Activated CD8-positive, alpha-beta memory T cell treated with anti-CD3 and anti-CD28 coated beads, Interleukin-2, amount 50 U/mL, for 1 hour (primary cell): ENCODE data around the gene HARS1.
A peak's percentile ranks its signal among the peaks of the same experiment; 100 is the strongest.
"Not testable (repeated sequence)": the region's sequence is repeated elsewhere in the genome, so short reads cannot be mapped to it uniquely, and the experiment has no call there.

ENCODE experiments used
- DNase-seq: peaks from one replicate; pipeline ENCODE4 v3.0.0-alpha.2; 2020; ENCODE audit errors: extremely low read depth

Gene HARS1, protein sequence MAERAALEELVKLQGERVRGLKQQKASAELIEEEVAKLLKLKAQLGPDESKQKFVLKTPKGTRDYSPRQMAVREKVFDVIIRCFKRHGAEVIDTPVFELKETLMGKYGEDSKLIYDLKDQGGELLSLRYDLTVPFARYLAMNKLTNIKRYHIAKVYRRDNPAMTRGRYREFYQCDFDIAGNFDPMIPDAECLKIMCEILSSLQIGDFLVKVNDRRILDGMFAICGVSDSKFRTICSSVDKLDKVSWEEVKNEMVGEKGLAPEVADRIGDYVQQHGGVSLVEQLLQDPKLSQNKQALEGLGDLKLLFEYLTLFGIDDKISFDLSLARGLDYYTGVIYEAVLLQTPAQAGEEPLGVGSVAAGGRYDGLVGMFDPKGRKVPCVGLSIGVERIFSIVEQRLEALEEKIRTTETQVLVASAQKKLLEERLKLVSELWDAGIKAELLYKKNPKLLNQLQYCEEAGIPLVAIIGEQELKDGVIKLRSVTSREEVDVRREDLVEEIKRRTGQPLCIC

DNA sequence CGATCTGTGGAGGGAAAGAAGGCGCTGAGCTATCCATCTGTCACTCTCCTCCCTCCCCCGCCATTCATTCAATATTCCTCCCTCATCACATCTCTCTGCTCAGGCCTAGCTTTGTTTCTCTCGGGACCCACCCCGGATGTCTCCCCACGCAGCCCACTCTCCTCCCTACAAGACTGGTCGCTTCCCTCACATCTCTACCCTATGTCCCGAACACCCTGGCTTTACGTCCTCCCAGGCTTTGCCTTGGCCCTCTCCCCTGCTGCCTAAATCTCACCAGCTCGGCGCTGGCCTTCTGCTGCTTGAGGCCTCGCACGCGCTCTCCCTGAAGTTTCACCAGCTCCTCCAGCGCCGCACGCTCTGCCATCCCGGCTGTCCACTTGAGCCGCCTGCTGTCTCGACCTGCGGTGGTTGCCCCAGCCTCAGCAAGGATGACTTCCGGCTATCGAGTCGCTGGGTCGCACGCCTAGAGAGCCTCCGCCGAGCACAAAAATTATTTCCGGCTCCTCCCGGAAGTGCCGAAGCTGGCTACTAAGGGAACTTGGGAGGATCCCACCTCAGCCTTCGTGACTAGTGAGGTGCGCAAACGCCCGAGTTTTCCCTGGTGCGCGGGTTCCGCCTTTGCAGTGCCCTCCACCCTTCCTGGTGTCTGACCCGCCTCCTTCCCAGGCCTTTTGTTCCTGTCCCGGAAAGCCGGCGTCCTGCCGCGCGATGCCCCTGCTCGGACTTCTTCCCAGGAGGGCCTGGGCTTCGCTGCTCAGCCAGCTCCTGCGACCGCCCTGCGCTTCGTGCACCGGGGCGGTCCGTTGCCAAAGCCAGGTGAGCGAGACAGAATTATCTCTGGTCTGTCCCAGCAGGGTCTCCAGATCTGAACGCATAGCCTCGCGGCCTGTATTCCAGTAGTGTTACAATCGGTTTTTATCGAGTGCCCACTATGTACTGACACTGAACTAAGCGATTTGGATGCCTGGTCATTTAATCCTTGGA is at the start of gene HARS1, which contains the start of gene HARS2:
Gene HARS1 (minus strand): TSS at position 430 of the 984 bp plus-strand sequence. CDS start 66 bp downstream, at position 364.
Gene HARS2 (plus strand): TSS at position 515 of the 984 bp plus-strand sequence. CDS start 194 bp downstream, at position 709.
- DNase-seq: peak; percentile 54

DNA sequence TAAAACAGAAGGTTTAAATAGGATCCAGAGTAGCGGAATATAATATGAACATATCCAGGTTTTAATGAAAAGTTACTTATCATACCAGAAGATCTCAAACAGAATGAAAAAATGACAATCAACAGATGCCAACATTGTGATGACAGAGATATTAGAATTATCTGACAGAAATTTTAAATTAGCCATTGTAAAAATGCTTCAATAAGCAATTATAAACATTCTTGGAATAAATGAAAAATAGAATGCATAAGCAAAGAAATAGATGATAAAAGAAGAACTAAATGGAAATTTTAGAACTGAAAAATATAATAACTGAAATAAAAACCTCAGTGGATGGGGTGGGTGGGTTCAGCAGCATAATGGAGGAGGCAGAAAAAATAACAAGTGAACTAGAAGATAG is 46.3 kb upstream of the HARS1 start:
- no peak for DNase-seq

DNA sequence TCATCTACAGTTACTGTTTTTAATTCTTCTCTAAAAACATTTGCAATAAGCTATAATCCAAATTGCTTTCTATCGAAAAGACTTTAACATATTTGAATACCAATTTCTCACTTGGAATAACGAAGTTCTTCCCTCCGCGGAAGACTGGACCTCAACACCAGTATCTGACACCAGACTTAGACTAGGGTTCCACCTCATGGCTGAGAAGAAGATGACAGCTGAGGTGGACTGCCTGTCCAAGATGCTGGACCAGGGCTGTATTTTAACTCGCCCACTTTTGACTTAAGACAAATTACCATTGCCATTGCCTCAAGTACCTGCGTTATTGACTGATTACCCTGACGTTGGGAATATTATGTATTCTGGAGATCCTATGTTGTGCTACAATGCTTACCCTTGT is 43.2 kb upstream of the HARS1 start:
- no peak for DNase-seq

DNA sequence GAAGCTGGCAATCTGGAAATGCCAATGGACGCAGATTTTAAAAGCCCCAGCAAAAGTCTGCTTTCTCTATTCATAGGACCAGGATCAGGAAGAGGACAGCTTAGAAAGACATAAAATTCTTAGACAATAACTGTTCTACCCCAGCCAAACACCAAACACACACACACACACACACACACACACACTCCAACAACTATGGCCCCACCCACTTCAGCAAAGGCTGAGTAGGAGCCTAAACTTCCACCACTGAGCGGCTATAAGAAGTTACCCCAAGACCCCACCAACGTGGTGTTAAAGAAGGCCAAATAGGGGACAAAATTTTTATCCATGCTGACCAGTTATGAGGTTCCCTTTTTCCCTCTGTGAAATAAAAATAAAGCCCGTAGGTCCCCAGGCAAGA is 41.9 kb upstream of the HARS1 start:
- no peak for DNase-seq

DNA sequence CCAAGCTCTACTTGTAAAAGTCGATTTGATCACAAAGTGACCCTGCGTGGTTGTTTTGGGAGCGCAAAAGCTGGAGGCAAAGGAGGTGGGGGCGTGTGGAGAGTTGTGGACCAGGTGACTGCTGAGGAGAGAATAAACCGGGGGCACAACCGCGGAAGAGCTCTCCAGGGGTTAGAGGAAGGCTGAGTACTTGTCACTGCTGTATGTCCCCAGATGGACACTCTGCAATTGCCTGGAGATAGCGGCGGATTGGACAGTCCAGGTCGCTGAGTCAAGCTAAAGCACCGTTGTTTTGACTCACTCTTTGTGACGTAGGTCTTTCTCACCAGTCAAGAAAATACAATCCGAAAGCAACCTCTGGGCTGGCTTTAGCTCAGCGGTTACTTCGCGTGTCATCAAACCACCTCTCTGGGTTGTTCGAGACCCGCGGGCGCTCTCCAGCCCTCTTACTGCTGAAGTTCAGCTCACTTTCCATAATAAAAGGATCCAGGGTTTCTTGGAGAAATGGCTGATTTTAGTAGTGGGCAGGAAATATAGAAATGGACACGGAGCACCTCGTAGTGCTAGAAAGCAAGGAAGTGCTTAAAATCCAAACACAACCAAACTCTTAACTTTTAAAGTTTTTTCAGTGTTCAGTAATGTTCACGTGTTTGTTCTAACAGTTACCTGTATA is 34.8 kb upstream of the HARS1 start:
- DNase-seq: peak; percentile 10

DNA sequence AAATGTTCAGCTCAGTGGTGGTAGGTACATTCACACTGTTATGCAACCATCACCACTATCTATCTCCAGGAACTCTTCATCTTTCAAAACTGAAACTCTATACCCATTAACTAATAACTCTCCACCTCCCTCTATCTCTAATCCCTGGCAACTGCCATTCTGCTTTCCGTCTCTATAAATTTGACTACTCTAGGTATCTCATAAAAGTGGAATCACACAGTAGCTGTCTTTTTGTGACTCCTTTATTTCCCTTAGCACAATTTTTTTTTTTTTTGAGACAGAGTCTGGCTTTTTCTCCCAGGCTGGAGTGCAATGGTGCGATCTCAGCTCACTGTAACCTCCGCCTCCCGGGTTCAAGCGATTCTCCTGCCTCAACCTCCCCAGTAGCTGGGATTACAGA is 30.2 kb upstream of the HARS1 start:
- DNase-seq: not testable (repeated sequence)

DNA sequence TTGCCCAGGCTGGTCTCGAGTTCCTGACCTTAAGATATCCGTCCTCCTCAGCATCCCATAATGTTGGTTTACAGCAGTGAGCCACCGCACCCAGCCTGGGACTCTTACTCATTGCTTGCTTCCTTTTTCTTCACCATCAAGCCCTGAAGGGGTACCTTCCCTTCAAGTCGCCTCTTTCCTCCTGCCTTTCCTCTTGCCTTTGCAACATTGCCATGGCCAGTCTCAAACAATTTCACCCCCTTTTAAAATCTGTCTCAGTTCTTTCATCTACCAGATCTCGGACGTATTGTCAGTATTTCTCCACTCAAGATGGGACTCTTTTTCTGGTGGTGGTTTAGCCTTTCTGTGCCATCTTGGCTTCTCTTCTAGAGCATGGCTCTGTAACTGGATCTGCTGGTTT is 29.6 kb upstream of the HARS1 start:
- DNase-seq: not testable (repeated sequence)

DNA sequence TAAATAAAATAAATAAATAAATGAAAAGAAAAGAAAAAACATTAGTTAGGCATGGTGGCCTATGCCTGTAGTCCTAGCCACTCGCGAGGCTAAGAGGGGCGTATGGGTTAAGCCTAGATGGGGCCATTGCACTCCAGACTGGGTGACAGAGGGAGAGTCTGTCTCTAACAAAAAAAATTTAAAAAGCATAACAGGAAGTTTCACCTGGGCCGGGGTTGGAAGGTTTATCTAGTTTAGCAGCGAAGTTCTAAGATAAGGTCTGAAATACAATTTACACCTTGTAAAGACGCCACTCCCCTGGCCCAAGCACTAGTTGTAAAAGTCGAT is 27.1 kb upstream of the HARS1 start:
- DNase-seq: no peak

DNA sequence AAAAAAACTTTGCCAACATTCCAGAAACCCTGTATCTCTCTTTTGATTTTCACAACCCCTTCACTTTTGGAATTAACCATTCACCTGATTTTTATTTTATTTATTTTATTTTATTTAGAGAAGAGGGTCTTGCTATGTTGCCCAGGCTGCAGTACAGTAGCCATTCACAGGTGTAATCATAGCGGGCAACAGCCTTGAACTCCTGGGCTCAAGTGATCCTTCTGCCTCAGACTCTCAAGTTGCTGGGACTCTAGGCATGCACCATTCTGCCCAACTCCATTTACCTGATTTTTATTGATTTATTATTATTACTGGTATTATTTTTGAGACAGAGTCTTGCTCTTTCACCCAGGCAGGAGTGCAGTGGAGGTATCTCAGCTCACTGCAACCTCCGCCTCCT is 25.1 kb upstream of the HARS1 start:
- not testable (repeated sequence) for DNase-seq

DNA sequence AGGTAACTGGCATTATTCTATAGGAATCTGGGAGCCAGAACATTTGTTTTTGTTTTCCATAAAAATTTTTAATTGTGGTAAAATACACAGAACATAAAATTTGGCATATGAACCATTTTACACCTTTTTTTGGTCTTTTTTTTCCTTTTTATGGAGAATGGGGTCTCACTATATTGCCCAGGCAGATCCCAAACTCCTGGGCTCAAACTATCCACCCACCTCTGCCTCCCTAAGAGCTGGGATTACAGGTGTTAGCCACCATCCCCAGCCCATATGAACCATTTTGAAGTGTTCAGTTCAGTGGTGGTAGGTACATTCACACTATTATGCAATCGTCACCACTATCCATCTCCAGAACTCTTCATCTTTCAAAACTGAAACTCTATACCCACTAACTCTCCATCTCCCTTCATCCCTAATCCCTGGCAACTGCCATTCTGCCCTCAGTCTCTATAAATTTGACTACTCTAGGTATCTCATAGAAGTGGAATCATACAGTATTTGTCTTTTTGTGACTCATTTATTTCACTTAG is 22.5 kb upstream of the HARS1 start:
- no peak for DNase-seq

DNA sequence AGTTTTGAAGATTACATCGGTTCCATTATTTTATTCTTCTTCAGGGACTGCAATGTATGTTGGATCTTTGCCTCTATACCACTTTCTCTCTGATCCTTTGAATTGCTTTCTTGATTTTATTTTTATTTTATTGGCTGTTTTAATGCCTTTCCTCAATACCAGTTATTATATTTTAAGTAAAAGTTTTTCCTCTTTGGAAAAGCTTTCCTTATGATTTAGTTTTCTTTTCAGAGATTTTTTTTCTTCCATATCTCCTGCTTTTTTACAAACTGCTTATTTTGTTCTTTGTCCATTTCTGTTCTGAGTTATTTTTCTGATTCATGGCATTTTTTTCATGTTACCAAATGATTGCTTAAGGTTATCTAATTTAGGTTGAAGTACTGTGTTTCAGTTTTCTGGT is 20.6 kb upstream of the HARS1 start:
- no peak for DNase-seq

DNA sequence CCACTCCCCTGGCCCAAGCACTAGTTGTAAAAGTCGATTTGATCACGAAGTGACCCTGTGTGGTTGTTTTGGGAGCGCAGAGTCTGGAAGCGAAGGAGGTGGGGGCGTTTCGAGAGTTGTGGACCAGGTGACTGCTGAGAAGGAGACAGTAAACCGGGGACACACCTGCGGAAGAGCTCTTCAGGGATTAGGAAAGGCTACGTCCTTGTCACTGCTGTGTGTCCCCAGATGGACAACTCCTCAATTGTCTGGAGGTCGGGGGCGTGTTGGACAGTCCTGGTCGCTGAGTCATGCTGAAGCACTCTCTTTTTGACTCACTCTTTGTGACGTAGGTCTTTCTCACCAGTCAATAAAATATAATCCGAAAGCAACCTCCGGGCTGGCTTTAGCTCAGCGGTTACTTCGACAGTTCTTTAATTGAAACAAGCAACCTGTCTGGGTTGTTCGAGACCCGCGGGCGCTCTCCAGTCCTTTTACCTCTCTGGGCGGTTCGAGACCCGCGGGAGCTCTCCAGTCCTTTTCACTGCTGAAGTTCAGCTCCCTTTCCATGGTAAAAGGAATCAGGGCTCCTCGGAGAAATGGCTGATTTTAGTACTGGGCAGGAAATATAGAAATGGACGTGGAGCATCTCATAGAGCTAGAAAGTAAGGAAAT is 19.9 kb upstream of the HARS1 start:
- peak; percentile 69 for DNase-seq

DNA sequence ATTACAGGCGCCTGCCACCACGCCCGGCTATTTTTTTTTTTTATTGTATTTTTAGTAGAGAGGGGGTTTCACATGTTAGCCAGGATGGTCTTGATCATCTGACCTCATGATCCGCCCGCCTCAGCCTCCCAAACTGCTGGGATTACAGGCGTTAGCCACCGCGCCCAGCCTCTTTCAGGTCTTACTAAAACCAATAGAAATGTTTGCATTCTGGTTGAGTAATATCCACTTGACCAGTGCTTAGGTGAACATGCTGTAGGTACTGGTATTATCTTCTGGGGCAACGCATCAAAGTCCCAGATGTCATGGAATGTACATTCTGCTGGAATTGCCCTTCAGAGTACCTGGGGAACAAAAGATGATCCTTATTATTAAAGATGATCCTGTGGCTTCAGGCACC is 17.6 kb upstream of the HARS1 start:
- DNase-seq: not testable (repeated sequence)

DNA sequence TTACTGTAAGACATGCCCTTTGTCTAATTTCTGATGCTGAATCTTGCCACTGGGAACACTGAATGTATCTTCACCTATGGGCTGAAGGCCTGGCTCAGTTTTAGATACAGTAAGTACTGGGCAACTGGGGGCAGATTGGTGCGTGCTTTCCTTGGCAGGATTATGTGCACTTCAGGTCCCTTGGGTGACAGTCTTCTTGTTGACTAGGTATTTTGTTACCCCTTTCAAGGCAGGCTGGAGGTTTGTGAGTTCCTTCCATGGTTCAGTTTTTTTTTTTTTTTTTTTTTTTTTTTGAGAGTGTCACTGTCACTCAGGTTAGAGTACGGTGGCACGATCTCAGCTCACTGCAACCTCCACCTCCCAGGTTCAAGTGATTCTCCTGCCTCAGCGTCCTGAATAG is 16.6 kb upstream of the HARS1 start:
- no peak for DNase-seq

DNA sequence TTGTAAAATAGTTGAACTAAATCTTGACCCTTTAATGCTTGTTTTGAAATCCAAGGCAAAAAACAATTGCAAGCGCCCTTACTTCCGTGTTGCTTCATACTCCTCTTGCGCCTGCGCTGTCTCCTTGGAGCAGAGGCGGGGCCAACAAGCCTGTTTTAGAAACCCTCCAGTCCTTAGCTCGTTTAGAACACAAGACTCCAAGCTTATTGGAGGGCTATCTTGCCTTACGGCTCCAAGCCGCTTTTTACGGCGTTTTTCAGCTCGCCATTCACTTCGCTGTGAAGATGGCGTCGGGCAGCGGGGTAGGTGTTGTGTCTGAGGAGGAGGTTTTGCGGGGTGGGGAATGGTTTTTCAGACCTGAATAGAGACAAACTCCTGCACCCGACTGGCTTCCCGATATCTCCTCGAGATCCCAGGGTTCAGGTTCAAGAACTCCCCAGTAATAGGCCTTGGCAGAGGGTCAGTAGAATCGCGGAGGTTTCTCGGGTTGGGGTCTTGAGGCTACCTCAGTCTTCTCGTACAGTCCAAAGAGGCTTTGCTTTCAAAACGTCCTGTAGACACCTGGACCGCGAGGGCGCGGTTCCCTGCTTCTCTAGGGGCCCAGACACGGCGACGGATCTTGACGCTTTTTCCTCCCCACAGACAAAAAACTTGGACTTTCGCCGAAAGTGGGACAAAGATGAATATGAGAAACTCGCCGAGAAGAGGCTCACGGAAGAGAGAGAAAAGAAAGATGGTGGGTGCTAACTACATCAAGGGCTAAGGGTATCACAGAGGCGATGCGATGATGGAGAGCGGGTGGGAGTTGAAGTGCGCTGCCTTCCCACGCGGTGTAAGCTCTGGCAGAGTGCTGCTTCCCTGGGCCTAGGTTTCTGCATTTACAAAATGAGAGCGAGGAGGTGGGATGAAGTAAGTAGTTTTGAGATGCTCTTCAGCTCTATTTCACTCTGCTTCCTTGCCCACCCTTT is 9.3 kb upstream of the HARS1 start, which contains the start of gene ZMAT2:
Gene ZMAT2 (plus strand): TSS at position 271 of the 968 bp plus-strand sequence. CDS start 14 bp downstream, at position 285.
- peak; percentile 86 for DNase-seq

DNA sequence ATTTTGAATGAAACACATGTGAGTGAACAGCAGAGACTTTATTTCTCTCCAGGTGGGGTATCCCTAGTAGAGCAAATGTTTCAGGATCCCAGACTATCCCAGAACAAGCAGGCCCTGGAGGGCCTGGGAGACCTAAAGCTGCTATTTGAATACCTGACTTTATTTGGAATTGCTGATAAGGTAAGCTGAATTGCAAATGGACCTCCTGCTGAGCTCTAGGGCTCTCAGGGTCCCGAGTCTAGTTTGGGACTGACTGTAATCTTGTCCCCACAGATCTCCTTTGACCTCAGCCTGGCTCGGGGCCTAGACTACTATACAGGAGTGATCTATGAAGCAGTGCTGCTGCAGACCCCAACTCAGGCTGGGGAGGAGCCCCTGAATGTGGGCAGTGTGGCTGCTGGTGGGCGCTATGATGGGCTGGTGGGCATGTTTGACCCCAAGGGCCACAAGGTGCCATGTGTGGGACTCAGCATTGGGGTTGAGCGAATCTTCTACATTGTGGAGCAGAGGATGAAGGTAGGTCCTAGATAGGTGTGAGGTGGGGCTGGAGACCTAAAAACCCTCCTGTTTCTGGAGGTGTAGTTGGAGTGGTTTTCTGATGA is 5.8 kb upstream of the HARS1 start:
- DNase-seq: no peak

DNA sequence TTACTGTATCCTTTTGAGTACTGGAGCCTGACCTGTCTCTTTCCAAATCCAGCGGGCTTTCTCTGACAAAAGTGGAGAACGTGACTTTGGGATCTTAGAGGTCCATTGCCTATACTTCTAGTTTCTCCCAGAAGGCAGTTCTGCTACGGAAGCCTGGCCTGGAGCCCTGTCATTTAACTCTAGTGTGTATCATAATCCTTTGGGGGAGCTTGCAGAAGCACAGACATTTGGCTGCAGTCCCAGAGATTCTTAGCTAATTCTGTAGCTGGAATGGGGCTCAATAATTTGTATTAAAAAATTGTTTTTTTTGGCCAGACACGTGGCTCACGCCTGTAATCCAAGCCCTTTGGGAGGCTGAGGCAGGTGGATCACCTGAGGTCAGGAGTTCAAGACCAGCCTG is 3.1 kb upstream of the HARS1 start:
- DNase-seq: no peak

DNA sequence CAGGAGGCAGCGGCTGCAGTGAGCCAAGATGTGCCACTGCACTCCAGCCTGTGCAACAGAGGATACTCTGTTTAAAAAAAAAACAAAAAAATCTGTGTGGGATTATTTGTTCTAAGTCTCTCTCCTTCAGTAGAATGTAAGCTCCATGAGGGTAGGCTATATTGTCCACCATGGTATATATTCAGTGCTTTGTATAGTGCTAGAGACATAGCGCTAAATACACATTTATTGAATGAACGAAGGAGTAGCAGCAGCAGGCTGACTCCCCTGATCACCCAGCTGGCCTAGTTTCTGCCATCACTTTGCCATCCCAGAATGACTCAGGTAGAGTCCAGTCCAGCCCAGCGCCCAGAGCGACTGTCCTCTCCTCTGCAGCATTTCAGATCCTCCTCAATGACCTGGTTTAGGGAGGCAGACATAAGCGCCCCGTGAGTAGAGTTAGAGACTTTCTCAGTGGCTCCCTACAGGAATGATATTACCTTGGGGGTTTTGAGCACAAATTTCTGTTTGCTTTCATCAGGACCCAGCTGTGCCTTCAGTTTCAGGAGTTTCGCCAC is 716 bp downstream of the HARS1 start:
- DNase-seq: no peak

DNA sequence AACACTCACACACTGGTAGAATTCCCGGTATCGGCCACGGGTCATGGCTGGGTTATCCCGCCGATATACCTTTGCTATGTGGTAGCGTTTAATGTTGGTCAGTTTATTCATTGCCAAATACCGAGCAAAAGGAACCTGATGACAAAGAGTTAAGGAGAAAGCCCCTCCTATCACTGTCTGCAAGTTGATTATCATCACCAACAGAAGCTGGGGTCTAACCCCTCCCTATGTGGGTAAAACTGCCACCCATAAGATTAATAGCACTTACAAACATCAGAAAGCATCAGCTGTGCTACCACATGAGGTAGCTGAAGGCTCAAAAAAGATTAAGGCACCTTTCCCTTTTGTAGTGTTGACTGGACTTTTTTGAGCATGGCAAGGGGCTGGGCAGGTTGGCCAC is 12.2 kb downstream of the HARS1 start:
- no peak for DNase-seq
